ENCODE measurements around the gene JAKMIP1. TPM values are rescaled to one million over a fixed set of nuclear protein-coding genes. Genes with fewer than 3 reads are reported as not detected.

Gene JAKMIP1
- total RNA-seq, 2 experiments from 2014 or later = 4.0 to 5.1 TPM

GRCh38 chr4:6104541-6105130 is 95.7 kb downstream of the JAKMIP1 start:
- no peaks in the 10 kb centered on the region for H3K9me3 ChIP-seq (ENCODE audit: low read length)
- H4K20me1 ChIP-seq (ENCODE audit: insufficient read depth, low read length) = no peaks in the 10 kb centered on the region
- no peak for TF ChIP-seq CTCF (conservative IDR thresholded peaks at IDR 0.05; ENCODE audit: low read length)
- no peak for TF ChIP-seq EZH2phosphoT487 (IDR thresholded peaks at IDR 0.05; ENCODE audit: borderline replicate concordance, low read depth, low read length)
- no peaks in the 10 kb centered on the region for H3K9me2 ChIP-seq (ENCODE audit: insufficient read depth, low read length)
- H3K36me3 ChIP-seq (ENCODE audit: insufficient read depth, low read length) = no peaks in the 10 kb centered on the region
- H3K27ac ChIP-seq (ENCODE audit: low read depth, low read length, poor library complexity, severe bottlenecking) = no peak overlapping the region
- no peak overlapping the region for H3K4me2 ChIP-seq (ENCODE audit: low read length)
- intact Hi-C loops (cut with micrococcal nuclease; ENCODE audit: unreplicated experiment) = no loop called here
- H3K79me2 ChIP-seq (ENCODE audit: insufficient read depth, low read depth, low read length) = no peaks in the 10 kb centered on the region
- H3K4me3 ChIP-seq (ENCODE audit: low read depth, low read length, poor library complexity, severe bottlenecking) = no peak overlapping the region
- no peak for DNase-seq (ENCODE audit: low spot score)
- no peaks in the 10 kb centered on the region for H3K4me1 ChIP-seq (ENCODE audit: insufficient read depth, low read length, poor library complexity, severe bottlenecking)
- ChIA-PET POLR2A (no interaction called here), CTCF (ENCODE audit: unreplicated experiment) (no interaction called here)
- BruUV-seq (replicated peaks) = no TSS peak
- no peak overlapping the region for H2AFZ ChIP-seq (ENCODE audit: low read length)

- TF ChIP-seq CTCF (conservative IDR thresholded peaks at IDR 0.05; ENCODE audit: low read length) (no peak), EZH2phosphoT487 (IDR thresholded peaks at IDR 0.05; ENCODE audit: borderline replicate concordance, low read depth, low read length) (no peak)
- H3K27ac ChIP-seq (ENCODE audit: low read depth, low read length, poor library complexity, severe bottlenecking) = no peak overlapping the region
- no peak for DNase-seq (ENCODE audit: low spot score)
- no peaks in the 10 kb centered on the region for H3K79me2 ChIP-seq (ENCODE audit: insufficient read depth, low read depth, low read length)
- POLR2A ChIA-PET = no interaction called here
- no peak overlapping the region for H3K4me3 ChIP-seq (ENCODE audit: low read depth, low read length, poor library complexity, severe bottlenecking)
- no peaks in the 10 kb centered on the region for H3K36me3 ChIP-seq (ENCODE audit: insufficient read depth, low read length)
- H3K9me2 ChIP-seq (ENCODE audit: insufficient read depth, low read length) = no peaks in the 10 kb centered on the region
- no peak overlapping the region for H2AFZ ChIP-seq (ENCODE audit: low read length)
- intact Hi-C loops (cut with micrococcal nuclease; ENCODE audit: unreplicated experiment) = no loop called here
- no peak overlapping the region for H3K4me2 ChIP-seq (ENCODE audit: low read length)
- no peaks in the 10 kb centered on the region for H4K20me1 ChIP-seq (ENCODE audit: insufficient read depth, low read length)
- no peaks in the 10 kb centered on the region for H3K9me3 ChIP-seq (ENCODE audit: low read length)
- no peaks in the 10 kb centered on the region for H3K4me1 ChIP-seq (ENCODE audit: insufficient read depth, low read length, poor library complexity, severe bottlenecking)
- BruUV-seq (replicated peaks) = no TSS peak
- CTCF ChIA-PET (ENCODE audit: unreplicated experiment) = no interaction called here
Measured at GRCh38 chr4:6097581-6097980, 102.8 kb downstream of the JAKMIP1 start.

- no peaks in the 10 kb centered on the region for H3K9me3 ChIP-seq (ENCODE audit: low read length)
- no peak overlapping the region for H2AFZ ChIP-seq (ENCODE audit: low read length)
- ChIA-PET POLR2A (no interaction called here), CTCF (ENCODE audit: unreplicated experiment) (no interaction called here)
- H3K27ac ChIP-seq (ENCODE audit: low read depth, low read length, poor library complexity, severe bottlenecking) = no peak overlapping the region
- intact Hi-C loops (cut with micrococcal nuclease; ENCODE audit: unreplicated experiment) = no loop called here
- no peak overlapping the region for H3K4me2 ChIP-seq (ENCODE audit: low read length)
- H3K9me2 ChIP-seq (ENCODE audit: insufficient read depth, low read length) = no peaks in the 10 kb centered on the region
- TF ChIP-seq EZH2phosphoT487 (IDR thresholded peaks at IDR 0.05; ENCODE audit: borderline replicate concordance, low read depth, low read length) (no peak), CTCF (conservative IDR thresholded peaks at IDR 0.05; ENCODE audit: low read length) (no peak)
- DNase-seq (ENCODE audit: low spot score) = no peak
- BruUV-seq (replicated peaks) = no TSS peak
- H3K4me1 ChIP-seq (ENCODE audit: insufficient read depth, low read length, poor library complexity, severe bottlenecking) = no peaks in the 10 kb centered on the region
- H3K4me3 ChIP-seq (ENCODE audit: low read depth, low read length, poor library complexity, severe bottlenecking) = no peak overlapping the region
- no peaks in the 10 kb centered on the region for H3K79me2 ChIP-seq (ENCODE audit: insufficient read depth, low read depth, low read length)
- no peaks in the 10 kb centered on the region for H4K20me1 ChIP-seq (ENCODE audit: insufficient read depth, low read length)
- no peaks in the 10 kb centered on the region for H3K36me3 ChIP-seq (ENCODE audit: insufficient read depth, low read length)
Measured at GRCh38 chr4:6095897-6096296, 104.5 kb downstream of the JAKMIP1 start.

All from OCI-LY7 (cell line).